Measurements from ENCODE around the gene SLC16A2. TPM values are rescaled to one million over a fixed set of nuclear protein-coding genes. Genes with fewer than 3 reads are reported as not detected.

Gene SLC16A2
- total RNA-seq, 6 donors from 2014 or later: 2.0 to 10.7 (median 4.8) TPM

- no peak overlapping the region for H3K4me3 ChIP-seq
- H3K4me1 ChIP-seq: no peaks in the 10 kb centered on the region
- TF ChIP-seq EP300 (IDR thresholded peaks at IDR 0.05) (no peak), POLR2AphosphoS5 (IDR thresholded peaks at IDR 0.05) (no peak), POLR2A (IDR thresholded peaks at IDR 0.05) (no peak)
- TF ChIP-seq, protein P1, sequence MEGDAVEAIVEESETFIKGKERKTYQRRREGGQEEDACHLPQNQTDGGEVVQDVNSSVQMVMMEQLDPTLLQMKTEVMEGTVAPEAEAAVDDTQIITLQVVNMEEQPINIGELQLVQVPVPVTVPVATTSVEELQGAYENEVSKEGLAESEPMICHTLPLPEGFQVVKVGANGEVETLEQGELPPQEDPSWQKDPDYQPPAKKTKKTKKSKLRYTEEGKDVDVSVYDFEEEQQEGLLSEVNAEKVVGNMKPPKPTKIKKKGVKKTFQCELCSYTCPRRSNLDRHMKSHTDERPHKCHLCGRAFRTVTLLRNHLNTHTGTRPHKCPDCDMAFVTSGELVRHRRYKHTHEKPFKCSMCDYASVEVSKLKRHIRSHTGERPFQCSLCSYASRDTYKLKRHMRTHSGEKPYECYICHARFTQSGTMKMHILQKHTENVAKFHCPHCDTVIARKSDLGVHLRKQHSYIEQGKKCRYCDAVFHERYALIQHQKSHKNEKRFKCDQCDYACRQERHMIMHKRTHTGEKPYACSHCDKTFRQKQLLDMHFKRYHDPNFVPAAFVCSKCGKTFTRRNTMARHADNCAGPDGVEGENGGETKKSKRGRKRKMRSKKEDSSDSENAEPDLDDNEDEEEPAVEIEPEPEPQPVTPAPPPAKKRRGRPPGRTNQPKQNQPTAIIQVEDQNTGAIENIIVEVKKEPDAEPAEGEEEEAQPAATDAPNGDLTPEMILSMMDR (IDR thresholded peaks at IDR 0.05): no peak
- WGBS, 2 donors: 63 to 67% methylated on average over 1 of the region's 1 CpG
- H3K9me3 ChIP-seq: no peaks in the 10 kb centered on the region
- no peaks in the 10 kb centered on the region for H3K36me3 ChIP-seq
- ATAC-seq (ENCODE audit: low FRiP score in 2 of 2) (no peak), DNase-seq (no peak)
- no peak overlapping the region for H3K27ac ChIP-seq
- H3K27me3 ChIP-seq: no peaks in the 10 kb centered on the region
Observed at GRCh38 chrX:74490247-74490646, 69.0 kb downstream of the SLC16A2 start.

DNA sequence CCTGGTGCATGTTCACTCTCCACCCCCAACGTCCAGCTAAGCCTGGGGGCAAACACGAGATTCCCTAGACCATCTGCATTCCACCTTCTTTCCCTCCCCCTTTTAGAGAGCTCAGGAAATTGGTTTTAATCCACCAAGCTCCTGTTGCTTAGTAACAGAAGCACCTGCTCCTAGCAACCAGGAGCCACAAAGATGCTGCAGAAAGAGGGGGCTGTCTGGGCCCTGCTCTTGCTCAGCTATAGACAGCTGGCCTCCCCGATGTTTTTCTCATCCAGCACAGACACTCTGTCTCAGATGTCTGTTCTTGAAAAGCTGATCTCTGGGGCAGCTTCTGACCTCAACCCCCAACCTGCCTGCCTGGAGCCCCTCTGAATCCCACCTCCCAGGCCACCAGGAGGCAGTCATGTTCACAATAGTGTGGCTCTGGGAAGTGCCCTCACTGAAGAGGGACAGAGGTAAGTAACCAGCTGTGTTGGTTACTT, 71.5 kb downstream of the SLC16A2 start:
- Histone ChIP-seq H3K9me3 (no peaks in the 10 kb centered on the region), H3K4me3 (no peak overlapping the region), H3K27me3 (no peaks in the 10 kb centered on the region), H3K36me3 (no peaks in the 10 kb centered on the region), H3K27ac (no peak overlapping the region), H3K4me1 (no peaks in the 10 kb centered on the region)
- no peak for TF ChIP-seq POLR2A (IDR thresholded peaks at IDR 0.05)
- TF ChIP-seq, protein P1 (IDR thresholded peaks at IDR 0.05): no peak
- no peak for TF ChIP-seq EP300 (IDR thresholded peaks at IDR 0.05)
- no peak for TF ChIP-seq POLR2AphosphoS5 (IDR thresholded peaks at IDR 0.05)
- 60 to 71% methylated on average over 2 to 3 of the region's 3 CpGs for WGBS, 2 donors
- no peak for DNase-seq
- no peak for ATAC-seq (ENCODE audit: low FRiP score in 2 of 2)

DNA sequence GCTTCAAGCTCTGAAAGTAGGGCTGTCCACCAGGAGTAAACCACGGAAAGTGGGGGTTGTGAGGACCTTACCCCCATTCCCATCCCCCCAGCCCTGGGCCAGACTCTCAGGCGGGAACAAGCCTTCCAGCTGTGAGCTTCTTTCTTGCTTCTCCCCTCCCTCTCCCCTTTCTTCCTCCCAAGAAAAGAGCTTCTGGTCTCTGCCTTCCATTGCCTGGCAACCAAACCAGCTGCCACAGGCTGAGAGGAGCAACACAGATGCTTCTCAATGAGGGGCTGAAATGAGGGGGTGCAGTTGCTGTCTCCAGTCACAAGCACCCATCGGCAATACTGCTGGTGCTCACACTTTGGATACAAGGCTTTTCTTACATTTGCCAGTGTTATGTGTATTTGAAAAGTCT, 72.5 kb downstream of the SLC16A2 start:
- no peaks in the 10 kb centered on the region for H3K27me3 ChIP-seq
- DNase-seq: no peak
- no peak overlapping the region for H3K4me3 ChIP-seq
- H3K36me3 ChIP-seq: no peaks in the 10 kb centered on the region
- no peak overlapping the region for H3K27ac ChIP-seq
- H3K4me1 ChIP-seq: no peaks in the 10 kb centered on the region
- H3K9me3 ChIP-seq: no peaks in the 10 kb centered on the region
- ATAC-seq (ENCODE audit: low FRiP score in 2 of 2): no peak
- 63 to 75% methylated on average over 2 to 3 of the region's 3 CpGs for WGBS, 2 donors
- TF ChIP-seq, protein P1 (IDR thresholded peaks at IDR 0.05): no peak
- TF ChIP-seq EP300 (IDR thresholded peaks at IDR 0.05) (no peak), POLR2A (IDR thresholded peaks at IDR 0.05) (no peak), POLR2AphosphoS5 (IDR thresholded peaks at IDR 0.05) (no peak)

- TF ChIP-seq POLR2AphosphoS5 (IDR thresholded peaks at IDR 0.05): no peak
- no peak for TF ChIP-seq POLR2A (IDR thresholded peaks at IDR 0.05)
- TF ChIP-seq, protein P1 (IDR thresholded peaks at IDR 0.05): no peak
- no peak for TF ChIP-seq EP300 (IDR thresholded peaks at IDR 0.05)
- no peak overlapping the region for H3K27ac ChIP-seq
- H3K4me1 ChIP-seq: no peaks in the 10 kb centered on the region
- DNase-seq (no peak), ATAC-seq (ENCODE audit: low FRiP score in 2 of 2) (no peak)
- H3K27me3 ChIP-seq: no peaks in the 10 kb centered on the region
- no peaks in the 10 kb centered on the region for H3K36me3 ChIP-seq
- H3K9me3 ChIP-seq: no peaks in the 10 kb centered on the region
- H3K4me3 ChIP-seq: no peak overlapping the region
Observed at GRCh38 chrX:74498924-74499323, 77.6 kb downstream of the SLC16A2 start.

GRCh38 chrX:74500067-74500466, 78.8 kb downstream of the SLC16A2 start:
- Histone ChIP-seq H3K36me3 (no peaks in the 10 kb centered on the region), H3K4me3 (no peak overlapping the region), H3K27me3 (no peaks in the 10 kb centered on the region), H3K4me1 (no peaks in the 10 kb centered on the region), H3K9me3 (no peaks in the 10 kb centered on the region), H3K27ac (no peak overlapping the region)
- DNase-seq: no peak
- WGBS, 2 donors: 43 to 56% methylated on average over 1 to 2 of the region's 2 CpGs
- no peak for ATAC-seq (ENCODE audit: low FRiP score in 2 of 2)
- TF ChIP-seq POLR2AphosphoS5 (IDR thresholded peaks at IDR 0.05): no peak
- TF ChIP-seq, protein P1 (IDR thresholded peaks at IDR 0.05): no peak
